Stimulated activated naive B cell treated with anti-CD40 and anti-IgM and Interleukin-4, amounts not matched to agents 10 μg/mL and 1 μg/mL and 100 μg/mL, for 72 hours (primary cell): ENCODE data around the gene LYAR.
A peak's percentile ranks its signal among the peaks of the same experiment; 100 is the strongest.

Experiments used
- ATAC-seq, 2 donors: fragments of 150-1000 bp; cut with Tn5 transposase; replicated peaks; 2 replicates each; pipeline ENCODE4 v1.10.0; 2021; ENCODE audit warnings: moderate library complexity in 1 of 2
- DNase-seq: peaks from one replicate; pipeline ENCODE4 v3.0.0; 2021
- H3K27ac Mint-ChIP-seq: one replicate; pipeline ENCODE4 v1.8.0; 2022; ENCODE audit warnings: mild to moderate bottlenecking, mixed read lengths
- H3K27me3 Mint-ChIP-seq, 2 donors: one replicate each; pipeline ENCODE4 v1.8.0; 2022; ENCODE audit warnings: mixed read lengths in 2 of 2
- H3K36me3 Mint-ChIP-seq, 2 donors: one replicate each; pipeline ENCODE4 v1.8.0; 2022; ENCODE audit warnings: mixed read lengths in 2 of 2, mild to moderate bottlenecking in 1 of 2
- H3K4me1 Mint-ChIP-seq, 2 donors: one replicate each; pipeline ENCODE4 v1.8.0; 2022; ENCODE audit warnings: mixed read lengths in 2 of 2, mild to moderate bottlenecking in 1 of 2
- H3K4me3 Mint-ChIP-seq, 2 donors: one replicate each; pipeline ENCODE4 v1.8.0; 2022; ENCODE audit warnings: mild to moderate bottlenecking in 2 of 2, mixed read lengths in 2 of 2, moderate library complexity in 1 of 2
- H3K9me3 Mint-ChIP-seq, 2 donors: one replicate each; pipeline ENCODE4 v1.8.0; 2022; ENCODE audit warnings: mixed read lengths in 2 of 2, mild to moderate bottlenecking in 1 of 2

Gene LYAR

GRCh38 chr4:4289941-4290850, at the start of gene LYAR, which contains the start of gene ZBTB49:
LYAR (minus strand) TSS chr4:4290154; CDS start chr4:4283742, 6,412 bp downstream.
ZBTB49 (plus strand) TSS chr4:4290251; CDS start chr4:4299946, 9,695 bp downstream.
- peaks cover 13 to 22% of the 10 kb centered on the region in 2 donors for H3K36me3 Mint-ChIP-seq
- H3K4me1 Mint-ChIP-seq, result peaks cover 23 to 51% of the 10 kb centered on the region in 2 donors
- peak; percentile 96 to 98 for ATAC-seq

GRCh38 chr4:4339504-4340085, 49.6 kb upstream of the LYAR start:
- no peak overlapping the region for H3K27ac Mint-ChIP-seq
- no peaks in the 10 kb centered on the region for H3K9me3 Mint-ChIP-seq
- H3K4me3 Mint-ChIP-seq, result no peak overlapping the region
- ATAC-seq, result no peak
- H3K36me3 Mint-ChIP-seq, result no peaks in the 10 kb centered on the region
- no peak for DNase-seq
- peaks cover 9% of the 10 kb centered on the region in 2 donors for H3K4me1 Mint-ChIP-seq
- peaks cover 11 to 17% of the 10 kb centered on the region in 2 donors for H3K27me3 Mint-ChIP-seq

More at GRCh38 chr4:4289941-4290850, at the start of gene LYAR, which contains the start of gene ZBTB49:
- H3K4me3 Mint-ChIP-seq, result peak within 1 kb of the TSS; percentile 96 to 100
- H3K9me3 Mint-ChIP-seq, result peaks cover 0 to 2% of the 10 kb centered on the region in 2 donors
- H3K27me3 Mint-ChIP-seq, result no peaks in the 10 kb centered on the region
- peak within 1 kb of the TSS; percentile 94 for H3K27ac Mint-ChIP-seq
- peak; percentile 93 for DNase-seq

DNA sequence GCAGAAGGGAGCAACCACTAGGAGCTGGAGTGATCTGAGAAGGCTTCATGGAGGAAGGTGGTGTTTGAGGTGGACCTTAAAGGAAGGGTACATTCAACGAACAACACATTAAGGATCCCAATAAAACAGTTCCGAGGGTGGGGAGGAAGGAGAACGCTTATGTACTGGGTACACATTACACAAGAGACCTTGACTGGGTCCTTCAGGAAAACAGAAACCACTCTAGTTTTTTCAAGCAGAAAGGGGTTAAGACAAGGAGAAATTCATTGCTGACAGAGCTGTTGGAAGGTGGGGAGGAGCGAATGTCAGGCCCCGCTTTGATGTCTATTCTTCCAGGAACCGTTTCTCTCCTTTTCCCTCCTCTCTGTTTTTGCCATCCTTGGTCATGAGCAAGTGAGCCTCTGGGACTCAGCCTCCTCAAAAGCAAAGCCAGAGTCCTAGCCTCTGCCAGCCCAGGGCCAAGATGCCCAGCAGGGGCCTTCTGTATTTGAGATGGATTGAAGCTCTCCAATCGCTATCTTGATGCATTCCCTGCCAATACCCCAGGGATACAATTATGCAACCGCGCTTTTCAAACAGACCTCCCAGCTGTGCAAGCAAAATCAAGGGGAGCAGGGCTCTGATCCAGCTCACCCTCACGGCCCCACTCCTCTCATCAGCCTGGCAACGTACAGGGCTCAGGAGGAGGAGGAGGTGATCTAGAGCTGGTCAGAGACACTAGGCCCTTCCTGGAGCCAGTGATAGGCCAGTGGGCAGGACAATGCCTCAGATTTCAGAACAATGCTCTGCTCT, 48.5 kb upstream of the LYAR start:
- no peak overlapping the region for H3K4me3 Mint-ChIP-seq
- no peaks in the 10 kb centered on the region for H3K9me3 Mint-ChIP-seq
- H3K27ac Mint-ChIP-seq, result no peak overlapping the region
- H3K27me3 Mint-ChIP-seq, result peaks cover 13 to 17% of the 10 kb centered on the region in 2 donors
- no peaks in the 10 kb centered on the region for H3K36me3 Mint-ChIP-seq
- H3K4me1 Mint-ChIP-seq, result peaks cover 4 to 7% of the 10 kb centered on the region in 2 donors
- ATAC-seq, result no peak
- DNase-seq, result no peak

DNA sequence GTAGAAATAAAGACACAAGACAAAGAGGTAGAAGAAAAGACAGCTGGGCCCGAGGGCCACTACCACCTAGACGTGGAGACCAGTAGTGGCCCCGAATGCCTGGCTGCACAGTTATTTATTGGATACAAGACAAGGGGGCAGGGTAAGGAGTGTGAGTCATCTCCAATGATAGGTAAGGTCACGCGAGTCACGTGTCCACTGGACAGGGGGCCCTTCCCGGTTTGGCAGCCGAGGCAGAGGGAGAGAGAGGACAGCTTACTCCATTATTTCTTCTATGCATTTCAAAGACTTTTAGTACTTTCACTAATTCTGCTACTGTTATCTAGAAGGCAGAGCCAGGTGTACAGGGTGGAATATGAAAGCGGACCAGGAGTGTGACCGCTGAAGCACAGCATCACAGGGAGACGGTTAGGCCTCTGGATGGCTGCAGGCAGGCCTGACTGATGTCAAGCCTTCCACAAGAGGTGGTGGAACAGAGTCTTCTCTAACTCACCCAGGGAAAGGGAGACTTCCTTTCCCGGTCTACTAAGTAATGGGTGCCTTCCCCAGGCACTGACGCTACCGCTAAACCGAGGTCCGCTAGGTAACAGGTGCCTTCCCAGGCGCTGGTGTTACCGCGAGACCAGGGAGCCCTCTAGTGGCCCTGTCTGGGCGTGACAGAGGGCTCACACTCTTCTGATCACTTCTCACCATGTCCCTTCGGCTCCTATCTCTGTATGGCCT, 45.0 kb upstream of the LYAR start:
- peak; percentile 83 to 93 for ATAC-seq
- no peak overlapping the region for H3K4me3 Mint-ChIP-seq

GRCh38 chr4:4333265-4333706, 43.3 kb upstream of the LYAR start:
- peaks cover 9 to 12% of the 10 kb centered on the region in 2 donors for H3K27me3 Mint-ChIP-seq
- no peak overlapping the region for H3K4me3 Mint-ChIP-seq
- no peaks in the 10 kb centered on the region for H3K36me3 Mint-ChIP-seq
- H3K27ac Mint-ChIP-seq, result no peak overlapping the region
- ATAC-seq, result peak; percentile 54 to 58
- peaks cover 2 to 4% of the 10 kb centered on the region in 2 donors for H3K9me3 Mint-ChIP-seq
- DNase-seq, result no peak
- H3K4me1 Mint-ChIP-seq, result peaks cover 0 to 7% of the 10 kb centered on the region in 2 donors

More for the DNA sequence above, 45.0 kb upstream of the LYAR start:
- DNase-seq, result peak; percentile 51
- Mint-ChIP-seq H3K27me3 (peaks cover 13 to 17% of the 10 kb centered on the region in 2 donors), H3K36me3 (no peaks in the 10 kb centered on the region), H3K27ac (peak overlapping the region; percentile 9), H3K4me1 (peaks cover 0 to 7% of the 10 kb centered on the region in 2 donors), H3K9me3 (peaks cover 2% of the 10 kb centered on the region in 2 donors)

GRCh38 chr4:4332529-4332928, 42.6 kb upstream of the LYAR start:
- H3K9me3 Mint-ChIP-seq, result peaks cover 3 to 4% of the 10 kb centered on the region in 2 donors
- H3K27me3 Mint-ChIP-seq, result peaks cover 7 to 11% of the 10 kb centered on the region in 2 donors
- H3K4me1 Mint-ChIP-seq, result peaks cover 0 to 7% of the 10 kb centered on the region in 2 donors

DNA sequence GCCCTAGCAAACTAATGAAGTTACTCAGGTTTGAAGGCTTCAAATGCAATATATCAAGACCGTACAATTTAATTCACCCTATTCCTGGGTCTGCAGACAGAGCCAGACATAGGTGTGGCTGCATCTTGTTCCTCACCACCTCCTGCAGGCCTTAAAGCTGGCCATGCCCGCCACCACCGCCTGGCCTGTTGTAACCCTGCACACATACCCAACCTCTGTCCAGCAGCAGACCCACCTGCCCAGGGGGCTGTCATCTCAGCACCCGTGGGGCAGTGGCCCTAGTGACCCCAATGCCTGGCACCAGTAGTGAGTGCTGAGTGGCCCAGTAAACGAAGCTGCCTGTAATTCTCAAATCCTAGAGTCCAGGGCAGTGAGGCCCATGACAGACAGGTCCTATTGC, 40.8 kb upstream of the LYAR start:
- Mint-ChIP-seq H3K4me1 (peaks cover 0 to 7% of the 10 kb centered on the region in 2 donors), H3K4me3 (no peak overlapping the region), H3K9me3 (peaks cover 3 to 4% of the 10 kb centered on the region in 2 donors), H3K27me3 (peaks cover 0 to 3% of the 10 kb centered on the region in 2 donors), H3K36me3 (no peaks in the 10 kb centered on the region), H3K27ac (no peak overlapping the region)
- DNase-seq (no peak), ATAC-seq (no peak)

More at GRCh38 chr4:4332529-4332928, 42.6 kb upstream of the LYAR start:
- no peak for DNase-seq
- H3K36me3 Mint-ChIP-seq, result no peaks in the 10 kb centered on the region
- no peak overlapping the region for H3K27ac Mint-ChIP-seq
- ATAC-seq, result no peak
- H3K4me3 Mint-ChIP-seq, result no peak overlapping the region

- Mint-ChIP-seq H3K9me3 (peaks cover 3 to 4% of the 10 kb centered on the region in 2 donors), H3K27ac (no peak overlapping the region), H3K36me3 (no peaks in the 10 kb centered on the region)
These were observed 39.5 kb upstream of the LYAR start for GRCh38 chr4:4329496-4329895.

GRCh38 chr4:4328840-4329239, 38.9 kb upstream of the LYAR start:
- no peak for ATAC-seq
- Mint-ChIP-seq H3K4me3 (no peak overlapping the region), H3K36me3 (peaks cover 2 to 3% of the 10 kb centered on the region in 2 donors), H3K4me1 (no peaks in the 10 kb centered on the region), H3K27ac (no peak overlapping the region), H3K27me3 (no peaks in the 10 kb centered on the region), H3K9me3 (peaks cover 3 to 4% of the 10 kb centered on the region in 2 donors)
- no peak for DNase-seq

More at GRCh38 chr4:4329496-4329895, 39.5 kb upstream of the LYAR start:
- ATAC-seq (no peak), DNase-seq (no peak)
- Mint-ChIP-seq H3K4me3 (no peak overlapping the region), H3K27me3 (peaks cover 0 to under 1% of the 10 kb centered on the region in 2 donors), H3K4me1 (peaks cover 0 to under 1% of the 10 kb centered on the region in 2 donors)

- Mint-ChIP-seq H3K4me3 (no peak overlapping the region), H3K9me3 (peaks cover 3 to 4% of the 10 kb centered on the region in 2 donors), H3K27ac (no peak overlapping the region), H3K4me1 (no peaks in the 10 kb centered on the region), H3K27me3 (no peaks in the 10 kb centered on the region), H3K36me3 (peaks cover 6 to 9% of the 10 kb centered on the region in 2 donors)
- no peak for ATAC-seq
- no peak for DNase-seq
These were observed 38.3 kb upstream of the LYAR start for GRCh38 chr4:4328206-4328605.

DNA sequence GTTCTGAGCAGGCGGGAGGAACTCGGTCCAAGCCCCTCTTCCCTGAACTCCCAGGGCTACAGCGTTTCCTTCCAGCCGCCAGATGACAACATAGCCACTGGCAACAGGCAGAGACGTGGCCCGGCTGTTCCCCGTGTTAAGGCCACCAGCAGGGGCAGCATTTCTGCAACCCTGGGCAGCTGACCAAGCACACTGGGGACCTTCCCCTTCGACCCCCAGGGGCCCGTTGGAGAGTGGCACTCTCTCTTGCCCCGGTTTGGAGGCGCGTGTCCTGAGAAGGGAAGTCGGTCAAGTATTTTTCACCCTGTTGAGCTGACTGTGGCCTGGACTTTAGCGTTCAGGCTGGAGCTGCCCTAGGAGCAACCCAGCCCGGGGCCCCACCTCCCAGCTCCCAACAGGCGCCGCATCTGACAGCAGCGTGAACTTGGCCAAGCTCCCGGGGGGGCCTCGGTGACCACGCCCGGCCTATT, 37.7 kb upstream of the LYAR start:
- Mint-ChIP-seq H3K9me3 (peaks cover 3 to 4% of the 10 kb centered on the region in 2 donors), H3K36me3 (peaks cover 9 to 12% of the 10 kb centered on the region in 2 donors), H3K27ac (no peak overlapping the region), H3K4me3 (no peak overlapping the region), H3K4me1 (no peaks in the 10 kb centered on the region), H3K27me3 (no peaks in the 10 kb centered on the region)
- ATAC-seq, result no peak
- no peak for DNase-seq

GRCh38 chr4:4326166-4326565, 36.2 kb upstream of the LYAR start:
- Mint-ChIP-seq H3K4me1 (no peaks in the 10 kb centered on the region), H3K9me3 (peaks cover 3 to 4% of the 10 kb centered on the region in 2 donors), H3K27me3 (no peaks in the 10 kb centered on the region), H3K27ac (no peak overlapping the region), H3K36me3 (peaks cover 19 to 24% of the 10 kb centered on the region in 2 donors), H3K4me3 (no peak overlapping the region)
- DNase-seq (no peak), ATAC-seq (no peak)

DNA sequence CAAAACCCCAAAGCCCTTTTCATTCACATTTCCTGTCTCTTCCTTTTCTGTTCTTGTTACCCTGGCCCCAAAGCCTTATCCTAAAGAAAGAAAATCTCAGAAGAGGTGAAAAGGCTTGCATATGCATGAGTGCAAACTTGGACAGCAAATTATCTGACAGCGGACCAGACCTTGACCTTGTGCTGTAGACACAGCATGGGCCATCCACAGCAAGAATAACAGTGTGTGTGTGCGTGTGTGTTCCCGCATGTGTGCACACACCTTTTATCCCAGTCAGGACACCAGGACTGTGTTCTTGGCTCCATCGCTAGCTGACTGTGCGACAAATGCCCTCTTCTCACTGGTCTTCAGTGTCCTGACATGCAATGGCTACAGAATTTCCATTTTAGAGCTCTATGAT, 35.4 kb upstream of the LYAR start:
- Mint-ChIP-seq H3K36me3 (peaks cover 23 to 32% of the 10 kb centered on the region in 2 donors), H3K27ac (no peak overlapping the region), H3K4me1 (no peaks in the 10 kb centered on the region), H3K4me3 (no peak overlapping the region), H3K27me3 (no peaks in the 10 kb centered on the region), H3K9me3 (peaks cover 3 to 4% of the 10 kb centered on the region in 2 donors)
- DNase-seq (no peak), ATAC-seq (no peak)
